Measurements from ENCODE around the gene AGAP1. TPM values are rescaled to one million over a fixed set of nuclear protein-coding genes. Genes with fewer than 3 reads are reported as not detected.

The AGAP1 gene
- total RNA-seq, 1 donor from 2014 or later = 10.5 TPM

- DNase-seq (ENCODE audit: low spot score) = no peak
Observed at GRCh38 chr2:235723811-235724465, 230.1 kb downstream of the AGAP1 start.

GRCh38 chr2:235725016-235725489, 231.2 kb downstream of the AGAP1 start:
- ATAC-seq = peak; percentile 75
- peak; percentile 60 for DNase-seq (ENCODE audit: low spot score)

More at GRCh38 chr2:235723811-235724465, 230.1 kb downstream of the AGAP1 start:
- no peak for ATAC-seq

GRCh38 chr2:235725841-235726240, 232.0 kb downstream of the AGAP1 start:
- ATAC-seq (no peak), DNase-seq (ENCODE audit: low spot score) (no peak)

GRCh38 chr2:235726554-235726953, 232.7 kb downstream of the AGAP1 start:
- ATAC-seq = peak; percentile 68
- DNase-seq (ENCODE audit: low spot score) = no peak

- ATAC-seq = peak; percentile 52
- DNase-seq (ENCODE audit: low spot score) = peak; percentile 50
Observed at GRCh38 chr2:235727174-235727573, 233.3 kb downstream of the AGAP1 start.

- DNase-seq (ENCODE audit: low spot score) (no peak), ATAC-seq (no peak)
Observed at GRCh38 chr2:235727891-235728799, 234.3 kb downstream of the AGAP1 start.

- no peak for DNase-seq (ENCODE audit: low spot score)
Observed at GRCh38 chr2:235728800-235729556, 235.1 kb downstream of the AGAP1 start.

GRCh38 chr2:235729557-235729947, 235.7 kb downstream of the AGAP1 start:
- no peak for DNase-seq (ENCODE audit: low spot score)
- ATAC-seq = no peak

More at GRCh38 chr2:235728800-235729556, 235.1 kb downstream of the AGAP1 start:
- ATAC-seq = no peak

- ATAC-seq (no peak), DNase-seq (ENCODE audit: low spot score) (no peak)
Observed at GRCh38 chr2:235730115-235730514, 236.3 kb downstream of the AGAP1 start.

- ATAC-seq (no peak), DNase-seq (ENCODE audit: low spot score) (no peak)
Observed at GRCh38 chr2:235733761-235734160, 239.9 kb downstream of the AGAP1 start.

- no peak for ATAC-seq
- DNase-seq (ENCODE audit: low spot score) = no peak
Observed at GRCh38 chr2:235734168-235734567, 240.3 kb downstream of the AGAP1 start.

GRCh38 chr2:235734688-235735231, 240.9 kb downstream of the AGAP1 start:
- no peak for DNase-seq (ENCODE audit: low spot score)
- ATAC-seq = no peak

GRCh38 chr2:235737396-235737795, 243.6 kb downstream of the AGAP1 start:
- no peak for ATAC-seq
- DNase-seq (ENCODE audit: low spot score) = no peak

- ATAC-seq (no peak), DNase-seq (ENCODE audit: low spot score) (no peak)
Observed at GRCh38 chr2:235737840-235738239, 244.0 kb downstream of the AGAP1 start.

GRCh38 chr2:235739704-235740415, 246.0 kb downstream of the AGAP1 start:
- no peak for DNase-seq (ENCODE audit: low spot score)

GRCh38 chr2:235740821-235741220, 247.0 kb downstream of the AGAP1 start:
- ATAC-seq = peak; percentile 45

More at GRCh38 chr2:235739704-235740415, 246.0 kb downstream of the AGAP1 start:
- no peak for ATAC-seq

GRCh38 chr2:235744161-235744560, 250.3 kb downstream of the AGAP1 start:
- ATAC-seq (no peak), DNase-seq (ENCODE audit: low spot score) (no peak)

More at GRCh38 chr2:235740821-235741220, 247.0 kb downstream of the AGAP1 start:
- DNase-seq (ENCODE audit: low spot score) = no peak

- ATAC-seq = no peak
- no peak for DNase-seq (ENCODE audit: low spot score)
Observed at GRCh38 chr2:235745597-235745996, 251.8 kb downstream of the AGAP1 start.

- ATAC-seq = peak; percentile 97
Observed at GRCh38 chr2:235746257-235746934, 252.6 kb downstream of the AGAP1 start.

More at GRCh38 chr2:235746257-235746934, 252.6 kb downstream of the AGAP1 start:
- peak; percentile 52 for DNase-seq (ENCODE audit: low spot score)

Data from left lobe of liver (tissue), 2 donors.